ENCODE data around the gene CLN6.

GRCh38 chr15:68186671-68187397 is 42.7 kb downstream of the CLN6 start:
- TF ChIP-seq POLR2A (IDR thresholded peaks at IDR 0.05) (no peak), CTCF (IDR thresholded peaks at IDR 0.05) (no peak)
